Measurements from ENCODE around the gene VASN. TPM values are rescaled to one million over a fixed set of nuclear protein-coding genes. Genes with fewer than 3 reads are reported as not detected.

The VASN gene
- total RNA-seq, 3 donors from 2014 or later: 14.8 to 28.5 (median 16.1) TPM

- peak overlapping the region in 1 of 2 donors; percentile 3 for H3K27ac ChIP-seq
- no peaks in the 10 kb centered on the region for H3K27me3 ChIP-seq
- intact Hi-C loops (cut with DNase I; ENCODE audit: low total_unique reads): no loop called here
- H3K4me3 ChIP-seq: no peak overlapping the region
- no peaks in the 10 kb centered on the region for H3K36me3 ChIP-seq
- H3K4me1 ChIP-seq: peaks cover 0 to 4% of the 10 kb centered on the region in 2 donors
- no peaks in the 10 kb centered on the region for H3K9me3 ChIP-seq
- TF ChIP-seq CTCF (IDR thresholded peaks at IDR 0.05) (no peak), POLR2AphosphoS5 (IDR thresholded peaks at IDR 0.05) (no peak), POLR2A (IDR thresholded peaks at IDR 0.05) (no peak)
- DNase-seq (ENCODE audit: low spot score in 2 of 2): no peak
Observed at GRCh38 chr16:4407543-4408322, 36.1 kb downstream of the VASN start.

- TF ChIP-seq CTCF (IDR thresholded peaks at IDR 0.05) (no peak), POLR2AphosphoS5 (IDR thresholded peaks at IDR 0.05) (no peak)
- Histone ChIP-seq H3K4me1 (peaks cover 0 to 4% of the 10 kb centered on the region in 2 donors), H3K4me3 (no peak overlapping the region), H3K9me3 (no peaks in the 10 kb centered on the region), H3K27me3 (no peaks in the 10 kb centered on the region), H3K27ac (peak overlapping the region in 1 of 2 donors; percentile 3), H3K36me3 (no peaks in the 10 kb centered on the region)
- intact Hi-C loops (cut with DNase I; ENCODE audit: low total_unique reads): no loop called here
- DNase-seq (ENCODE audit: low spot score in 2 of 2): no peak
Observed at GRCh38 chr16:4408323-4408690, 36.7 kb downstream of the VASN start.

- peak in 1 of 2 donors; percentile 65 for DNase-seq (ENCODE audit: low spot score in 2 of 2)
- no peak overlapping the region for H3K27ac ChIP-seq
- H3K27me3 ChIP-seq: no peaks in the 10 kb centered on the region
- no peak overlapping the region for H3K4me3 ChIP-seq
- H3K9me3 ChIP-seq: no peaks in the 10 kb centered on the region
- no peaks in the 10 kb centered on the region for H3K36me3 ChIP-seq
- intact Hi-C loops (cut with DNase I; ENCODE audit: low total_unique reads): no loop called here
- TF ChIP-seq POLR2AphosphoS5 (IDR thresholded peaks at IDR 0.05) (no peak), CTCF (IDR thresholded peaks at IDR 0.05) (peak in 1 of 3 donors; percentile 11), POLR2A (IDR thresholded peaks at IDR 0.05) (no peak)
- H3K4me1 ChIP-seq: peaks cover 0 to 4% of the 10 kb centered on the region in 2 donors
Observed at GRCh38 chr16:4409081-4409932, 37.7 kb downstream of the VASN start.

GRCh38 chr16:4410335-4411075 is 38.9 kb downstream of the VASN start:
- no peaks in the 10 kb centered on the region for H3K9me3 ChIP-seq
- no peaks in the 10 kb centered on the region for H3K27me3 ChIP-seq
- peaks cover 0 to 4% of the 10 kb centered on the region in 2 donors for H3K4me1 ChIP-seq
- no peak for TF ChIP-seq CTCF (IDR thresholded peaks at IDR 0.05)
- TF ChIP-seq POLR2AphosphoS5 (IDR thresholded peaks at IDR 0.05): no peak
- TF ChIP-seq POLR2A (IDR thresholded peaks at IDR 0.05): no peak
- H3K27ac ChIP-seq: no peak overlapping the region
- H3K36me3 ChIP-seq: no peaks in the 10 kb centered on the region
- DNase-seq (ENCODE audit: low spot score in 2 of 2): peak; percentile 67 to 68
- no peak overlapping the region for H3K4me3 ChIP-seq
- intact Hi-C loops (cut with DNase I; ENCODE audit: low total_unique reads): no loop called here

Measured in breast epithelium (tissue), 4 donors.